Keratinocyte (primary cell): ENCODE data around the gene PPFIBP2.

Source experiments
- CTCF ChIP-seq, 3 experiments: IDR thresholded peaks in 1 of 3; conservative IDR thresholded peaks in 1 of 3; optimal IDR thresholded peaks in 1 of 3; 2 replicates in 2 of 3; 3 replicates in 1 of 3; pipeline versions ENCODE3 to v1.5.1; 2011; ENCODE audit warnings: low read length in 3 of 3, mild to moderate bottlenecking in 3 of 3, moderate library complexity in 2 of 3, control low read depth in 1 of 3, inconsistent platforms in 1 of 3; ENCODE audit not compliant: insufficient read depth in 2 of 3; ENCODE audit errors: extremely low read depth in 1 of 3
- EZH2 ChIP-seq: IDR thresholded peaks from one replicate; pipeline ENCODE4 v1.6.1; 2012; ENCODE audit warnings: inconsistent platforms, mild to moderate bottlenecking, low read length, moderate library complexity

- TF ChIP-seq EZH2 (no peak), CTCF (optimal IDR thresholded peaks at IDR 0.05 in 1 of 3, IDR thresholded peaks at IDR 0.05 in 1 of 3, conservative IDR thresholded peaks at IDR 0.05 in 1 of 3; ENCODE audit: extremely low read depth in 1 of 3, insufficient read depth in 2 of 3, low read length in 3 of 3) (no peak)
These were observed 85.4 kb downstream of the PPFIBP2 start for GRCh38 chr11:7599209-7599608.
